Omental fat pad (tissue), 4 donors: ENCODE results near the gene TMEM181. TPM values are rescaled to one million over a fixed set of nuclear protein-coding genes. Genes with fewer than 3 reads are reported as not detected.
"Not testable (repeated sequence)": the region's sequence is repeated elsewhere in the genome, so short reads cannot be mapped to it uniquely, and the experiment has no call there.

Source experiments
- ATAC-seq: fragments of 150-250 bp; one replicate; pipeline ENCODE4 v1.9.1; 2016; ENCODE audit warnings: mild to moderate bottlenecking, moderate library complexity; ENCODE audit not compliant: low FRiP score
- DNase-seq: peaks from one replicate; pipeline ENCODE4 v3.0.0-alpha.2; 2019; ENCODE audit warnings: low spot score
- total RNA-seq, 4 donors: library from RNA; depleted of rRNA; stranded (reverse); fragments of >200 nt; gene quantifications; one replicate each; pipeline ENCODE4 v1.1.0, GENCODE V29; 2016
- TF ChIP-seq, protein P1 (sequence below), 3 donors: fragments of 450-650 bp; IDR thresholded peaks; one replicate each; pipeline ENCODE4 v1.5.1; 2016 to 2017; ENCODE audit warnings: antibody characterized with exemption in 3 of 3, mild to moderate bottlenecking in 3 of 3, moderate library complexity in 2 of 3

The TMEM181 gene
- total RNA-seq, 4 donors from 2014 or later, result 16.1 to 27.6 (median 20.6) TPM

- TF ChIP-seq, protein P1, sequence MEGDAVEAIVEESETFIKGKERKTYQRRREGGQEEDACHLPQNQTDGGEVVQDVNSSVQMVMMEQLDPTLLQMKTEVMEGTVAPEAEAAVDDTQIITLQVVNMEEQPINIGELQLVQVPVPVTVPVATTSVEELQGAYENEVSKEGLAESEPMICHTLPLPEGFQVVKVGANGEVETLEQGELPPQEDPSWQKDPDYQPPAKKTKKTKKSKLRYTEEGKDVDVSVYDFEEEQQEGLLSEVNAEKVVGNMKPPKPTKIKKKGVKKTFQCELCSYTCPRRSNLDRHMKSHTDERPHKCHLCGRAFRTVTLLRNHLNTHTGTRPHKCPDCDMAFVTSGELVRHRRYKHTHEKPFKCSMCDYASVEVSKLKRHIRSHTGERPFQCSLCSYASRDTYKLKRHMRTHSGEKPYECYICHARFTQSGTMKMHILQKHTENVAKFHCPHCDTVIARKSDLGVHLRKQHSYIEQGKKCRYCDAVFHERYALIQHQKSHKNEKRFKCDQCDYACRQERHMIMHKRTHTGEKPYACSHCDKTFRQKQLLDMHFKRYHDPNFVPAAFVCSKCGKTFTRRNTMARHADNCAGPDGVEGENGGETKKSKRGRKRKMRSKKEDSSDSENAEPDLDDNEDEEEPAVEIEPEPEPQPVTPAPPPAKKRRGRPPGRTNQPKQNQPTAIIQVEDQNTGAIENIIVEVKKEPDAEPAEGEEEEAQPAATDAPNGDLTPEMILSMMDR (IDR thresholded peaks at IDR 0.05), result no peak
- DNase-seq (no peak), ATAC-seq (no peak)
Observed at GRCh38 chr6:158628542-158628941, 68.7 kb downstream of the TMEM181 start.

DNA sequence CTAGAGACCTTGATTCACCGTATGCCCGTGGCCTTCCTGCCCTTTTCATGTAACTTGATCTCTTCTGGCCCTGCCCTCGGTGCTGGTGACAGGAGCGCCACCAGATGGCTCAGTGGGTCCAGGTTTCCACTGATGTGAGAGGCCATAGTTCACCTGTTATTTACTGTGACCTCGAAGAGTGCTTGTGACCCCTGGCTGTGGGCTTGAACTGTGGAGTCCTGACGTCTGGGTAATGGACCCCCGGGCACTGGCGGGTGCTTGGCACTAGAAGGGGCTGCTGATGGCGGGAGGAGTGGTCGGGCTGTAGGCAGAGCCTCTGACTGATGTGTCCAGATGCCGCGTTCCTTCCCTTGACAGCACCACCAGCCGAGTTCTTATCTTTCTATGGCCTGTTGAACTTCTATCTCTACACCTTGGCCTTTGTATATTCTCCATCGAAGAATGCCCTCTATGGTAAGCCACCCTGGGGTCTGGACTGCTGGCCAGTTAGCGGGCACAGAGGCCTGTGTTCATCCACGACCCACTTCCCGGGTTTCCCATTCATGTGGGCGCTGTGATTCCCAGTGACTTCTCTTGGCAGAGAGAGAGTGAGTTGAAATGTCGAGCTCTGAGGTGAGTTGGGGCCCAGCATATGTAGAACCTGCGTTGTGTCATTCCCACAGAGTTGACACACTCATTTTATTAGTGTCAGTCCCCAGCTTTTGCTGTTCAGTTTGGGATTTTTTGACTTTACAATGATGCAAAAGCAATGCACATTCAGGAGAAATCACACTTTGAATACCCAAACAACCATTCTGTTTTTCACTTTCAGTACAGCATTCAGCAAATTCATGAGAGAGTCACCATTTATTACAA, 69.7 kb downstream of the TMEM181 start:
- TF ChIP-seq, protein P1 (IDR thresholded peaks at IDR 0.05), result no peak
- ATAC-seq (no peak), DNase-seq (no peak)

GRCh38 chr6:158630938-158631616, 71.2 kb downstream of the TMEM181 start:
- DNase-seq (no peak), ATAC-seq (peak; percentile 18)
- TF ChIP-seq, protein P1 (IDR thresholded peaks at IDR 0.05), result no peak

- ATAC-seq (peak; percentile 62), DNase-seq (no peak)
- TF ChIP-seq, protein P1 (IDR thresholded peaks at IDR 0.05), result no peak
Observed at GRCh38 chr6:158631678-158632537, 72.0 kb downstream of the TMEM181 start.

- ATAC-seq, DNase-seq: not testable (repeated sequence)
Observed at GRCh38 chr6:158632538-158633119, 72.7 kb downstream of the TMEM181 start.

- ATAC-seq, result no peak
- TF ChIP-seq, protein P1 (IDR thresholded peaks at IDR 0.05), result no peak
- no peak for DNase-seq
Observed at GRCh38 chr6:158633127-158633526, 73.2 kb downstream of the TMEM181 start.
